NCI-H1930 (cell line): ENCODE data around the gene HSPBP1.

ENCODE experiments used
- DNase-seq, 2 experiments: peaks; one replicate each; lab custom pipeline; 2025; lab: John Stamatoyannopoulos, UW

Gene HSPBP1

GRCh38 chr19:55275851-55276719, 3.8 kb downstream of the HSPBP1 start:
- DNase-seq: no peak

- DNase-seq: no peak
Observed at GRCh38 chr19:55273978-55274707, 5.8 kb downstream of the HSPBP1 start.

- DNase-seq: no peak
Observed at GRCh38 chr19:55272142-55272541, 7.8 kb downstream of the HSPBP1 start.

- no peak for DNase-seq
Observed at GRCh38 chr19:55270172-55270942, 9.6 kb downstream of the HSPBP1 start.

GRCh38 chr19:55269299-55269698, 10.6 kb downstream of the HSPBP1 start:
- DNase-seq: no peak

- DNase-seq: no peak
Observed at GRCh38 chr19:55266840-55267239, 13.1 kb downstream of the HSPBP1 start.

- no peak for DNase-seq
Observed at GRCh38 chr19:55266404-55266803, 13.5 kb downstream of the HSPBP1 start.

GRCh38 chr19:55265723-55266386, 14.1 kb downstream of the HSPBP1 start:
- DNase-seq: no peak

GRCh38 chr19:55265173-55265572, 14.7 kb downstream of the HSPBP1 start:
- DNase-seq: no peak

- no peak for DNase-seq
Observed at GRCh38 chr19:55264531-55264930, 15.4 kb downstream of the HSPBP1 start.

GRCh38 chr19:55262359-55262758, 17.6 kb downstream of the HSPBP1 start:
- DNase-seq: no peak

GRCh38 chr19:55261671-55262126, 18.2 kb downstream of the HSPBP1 start:
- peak; percentile 85 to 90 for DNase-seq

- no peak for DNase-seq
Observed at GRCh38 chr19:55259540-55260210, 20.2 kb downstream of the HSPBP1 start.

GRCh38 chr19:55258828-55259539, 20.9 kb downstream of the HSPBP1 start, which contains the start of gene PPP6R1:
TSS of gene PPP6R1 (minus strand) at chr19:55259017. CDS start at chr19:55247103, 11,914 bp downstream.
- DNase-seq: peak; percentile 98 to 99

GRCh38 chr19:55258476-55258827, 21.5 kb downstream of the HSPBP1 start:
- no peak for DNase-seq

- no peak for DNase-seq
Observed at GRCh38 chr19:55257461-55258420, 22.2 kb downstream of the HSPBP1 start.

GRCh38 chr19:55256562-55257460, 23.1 kb downstream of the HSPBP1 start:
- no peak for DNase-seq
